ENCODE results near the gene TMEM52. TPM values are rescaled to one million over a fixed set of nuclear protein-coding genes. Genes with fewer than 3 reads are reported as not detected.

Gene TMEM52
- total RNA-seq, 2 experiments from 2014 or later = 1.7 to 2.5 TPM

- peaks cover 37% of the 10 kb centered on the region for H4K20me1 ChIP-seq (ENCODE audit: insufficient read depth, low read length)
- H3K36me3 ChIP-seq (ENCODE audit: insufficient read depth, low read length) = peaks cover 42% of the 10 kb centered on the region
- H3K9me2 ChIP-seq (ENCODE audit: insufficient read depth, low read length) = no peaks in the 10 kb centered on the region
- H3K4me2 ChIP-seq (ENCODE audit: low read length) = peak within 1 kb of the TSS; percentile 98
- POLR2A ChIA-PET = interaction anchor here (0.5 to 0.7 kb wide), 2 partner anchors 10 to 47 kb away, joined by 3 read pairs; no protein-coding TSS in a partner anchor
- DNase-seq (ENCODE audit: low spot score) = peak; percentile 96
- TF ChIP-seq, protein P1, sequence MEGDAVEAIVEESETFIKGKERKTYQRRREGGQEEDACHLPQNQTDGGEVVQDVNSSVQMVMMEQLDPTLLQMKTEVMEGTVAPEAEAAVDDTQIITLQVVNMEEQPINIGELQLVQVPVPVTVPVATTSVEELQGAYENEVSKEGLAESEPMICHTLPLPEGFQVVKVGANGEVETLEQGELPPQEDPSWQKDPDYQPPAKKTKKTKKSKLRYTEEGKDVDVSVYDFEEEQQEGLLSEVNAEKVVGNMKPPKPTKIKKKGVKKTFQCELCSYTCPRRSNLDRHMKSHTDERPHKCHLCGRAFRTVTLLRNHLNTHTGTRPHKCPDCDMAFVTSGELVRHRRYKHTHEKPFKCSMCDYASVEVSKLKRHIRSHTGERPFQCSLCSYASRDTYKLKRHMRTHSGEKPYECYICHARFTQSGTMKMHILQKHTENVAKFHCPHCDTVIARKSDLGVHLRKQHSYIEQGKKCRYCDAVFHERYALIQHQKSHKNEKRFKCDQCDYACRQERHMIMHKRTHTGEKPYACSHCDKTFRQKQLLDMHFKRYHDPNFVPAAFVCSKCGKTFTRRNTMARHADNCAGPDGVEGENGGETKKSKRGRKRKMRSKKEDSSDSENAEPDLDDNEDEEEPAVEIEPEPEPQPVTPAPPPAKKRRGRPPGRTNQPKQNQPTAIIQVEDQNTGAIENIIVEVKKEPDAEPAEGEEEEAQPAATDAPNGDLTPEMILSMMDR (conservative IDR thresholded peaks at IDR 0.05; ENCODE audit: low read length) = no peak
- no peak for TF ChIP-seq EZH2phosphoT487 (IDR thresholded peaks at IDR 0.05; ENCODE audit: borderline replicate concordance, low read depth, low read length)
- intact Hi-C loops (cut with micrococcal nuclease; ENCODE audit: unreplicated experiment) = loop anchor here (2.0 kb wide), 1 partner anchor 50 kb away; no protein-coding TSS in a partner anchor
- H3K4me3 ChIP-seq (ENCODE audit: low read depth, low read length, poor library complexity, severe bottlenecking) = peak within 1 kb of the TSS; percentile 97
- peak within 1 kb of the TSS; percentile 82 for H3K27ac ChIP-seq (ENCODE audit: low read depth, low read length, poor library complexity, severe bottlenecking)
- peaks cover 60% of the 10 kb centered on the region for H3K4me1 ChIP-seq (ENCODE audit: insufficient read depth, low read length, poor library complexity, severe bottlenecking)
- peaks cover 4% of the 10 kb centered on the region; the same call in 1 of the 2 replicates for H3K9me3 ChIP-seq (ENCODE audit: low read length)
- CTCF ChIA-PET (ENCODE audit: unreplicated experiment) = interaction anchor here (1.0 kb wide), 1 partner anchor 18 kb away, joined by 7 read pairs; no protein-coding TSS in a partner anchor
- BruUV-seq (replicated peaks) = no TSS peak
- H2AFZ ChIP-seq (ENCODE audit: low read length) = no peak within 1 kb of the TSS
- H3K79me2 ChIP-seq (ENCODE audit: insufficient read depth, low read depth, low read length) = peaks cover 70% of the 10 kb centered on the region
Measured at GRCh38 chr1:1890506-1891348, 28.4 kb downstream of the TMEM52 start, which contains the start of gene GNB1. GNB1 (minus strand) TSS chr1:1891087; CDS start chr1:1825453, 65,634 bp downstream.

- TF ChIP-seq, protein P1 (conservative IDR thresholded peaks at IDR 0.05; ENCODE audit: low read length) = 0 out of 2 replicates have a peak, but pooled peaks have one; percentile 12
- no peak for TF ChIP-seq EZH2phosphoT487 (IDR thresholded peaks at IDR 0.05; ENCODE audit: borderline replicate concordance, low read depth, low read length)
- Histone ChIP-seq H3K9me3 (ENCODE audit: low read length) (peaks cover 4% of the 10 kb centered on the region; the same call in 1 of the 2 replicates), H2AFZ (ENCODE audit: low read length) (no peak overlapping the region), H3K4me2 (ENCODE audit: low read length) (peak overlapping the region; percentile 89), H4K20me1 (ENCODE audit: insufficient read depth, low read length) (peaks cover 38% of the 10 kb centered on the region), H3K36me3 (ENCODE audit: insufficient read depth, low read length) (peaks cover 48% of the 10 kb centered on the region), H3K4me3 (ENCODE audit: low read depth, low read length, poor library complexity, severe bottlenecking) (peak overlapping the region; percentile 97), H3K9me2 (ENCODE audit: insufficient read depth, low read length) (no peaks in the 10 kb centered on the region), H3K4me1 (ENCODE audit: insufficient read depth, low read length, poor library complexity, severe bottlenecking) (peaks cover 53% of the 10 kb centered on the region), H3K27ac (ENCODE audit: low read depth, low read length, poor library complexity, severe bottlenecking) (peak overlapping the region; percentile 82), H3K79me2 (ENCODE audit: insufficient read depth, low read depth, low read length) (peaks cover 77% of the 10 kb centered on the region)
- POLR2A ChIA-PET = interaction anchor here (1.4 kb wide), 1 partner anchor 47 kb away, joined by 5 read pairs; no protein-coding TSS in a partner anchor
- BruUV-seq (replicated peaks) = no TSS peak
- intact Hi-C loops (cut with micrococcal nuclease; ENCODE audit: unreplicated experiment) = loop anchor here (2.0 kb wide), 1 partner anchor 49 kb away; no protein-coding TSS in a partner anchor
- DNase-seq (ENCODE audit: low spot score) = peak; percentile 71
- CTCF ChIA-PET (ENCODE audit: unreplicated experiment) = no interaction called here
Measured at GRCh38 chr1:1889847-1890505, 29.1 kb downstream of the TMEM52 start.
